Measurements from ENCODE around the gene TAS2R20.
A peak's percentile ranks its signal among the peaks of the same experiment; 100 is the strongest.

The TAS2R20 gene

DNA sequence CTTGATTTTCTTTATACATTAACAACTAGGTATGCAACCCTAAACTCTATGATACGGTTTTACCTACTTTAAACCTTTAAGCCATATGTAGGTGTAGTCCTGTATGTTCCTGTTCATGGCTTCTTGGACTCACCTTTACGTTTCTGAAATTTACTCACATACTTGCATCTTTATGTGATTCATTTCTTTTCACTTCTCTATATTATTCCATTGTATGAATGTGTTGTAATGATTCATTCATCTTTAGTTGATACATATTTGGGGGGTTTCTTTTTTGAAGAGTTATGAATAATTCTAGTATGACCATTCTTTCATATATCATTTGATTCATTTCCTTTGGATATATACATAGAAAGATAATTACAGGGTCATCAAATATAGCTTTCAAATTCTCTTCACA, 9.0 kb downstream of the TAS2R20 start:
- 100% methylated on average over 1 of the region's 2 CpGs for WGBS (ENCODE audit: insufficient coverage)
- H3K27ac ChIP-seq (ENCODE audit: insufficient read depth in 1 of 2, low read depth in 1 of 2, low read length in 2 of 2, poor library complexity in 1 of 2, severe bottlenecking in 2 of 2): no peak overlapping the region
- H3K4me3 ChIP-seq (ENCODE audit: control insufficient read depth in 1 of 7, extremely low read depth in 1 of 7, insufficient read depth in 4 of 7, low read depth in 2 of 7, low read length in 6 of 7): no peak overlapping the region
- ChIA-PET POLR2A (no interaction called here), CTCF (no interaction called here)
- peaks cover under 1 to 6% (median 3%) of the 10 kb centered on the region in 4 experiments for H3K36me3 ChIP-seq (ENCODE audit: control insufficient read depth in 4 of 4, insufficient read depth in 4 of 4, low read length in 3 of 4)
- peaks cover 0 to 5% (median 3%) of the 10 kb centered on the region in 5 experiments for H3K9me3 ChIP-seq (ENCODE audit: control extremely low read depth in 1 of 5, control insufficient read depth in 4 of 5, insufficient read depth in 2 of 5, low read depth in 1 of 5, low read length in 4 of 5)
- H3K27me3 ChIP-seq (replicated peaks in 2 of 5; ENCODE audit: control insufficient read depth in 4 of 5, insufficient read depth in 5 of 5, low read length in 4 of 5): no peaks in the 10 kb centered on the region
- H3K4me1 ChIP-seq (ENCODE audit: control extremely low read depth in 1 of 4, control insufficient read depth in 4 of 4, insufficient read depth in 4 of 4, low read length in 3 of 4): no peaks in the 10 kb centered on the region
- DNase-seq: no peak

DNA sequence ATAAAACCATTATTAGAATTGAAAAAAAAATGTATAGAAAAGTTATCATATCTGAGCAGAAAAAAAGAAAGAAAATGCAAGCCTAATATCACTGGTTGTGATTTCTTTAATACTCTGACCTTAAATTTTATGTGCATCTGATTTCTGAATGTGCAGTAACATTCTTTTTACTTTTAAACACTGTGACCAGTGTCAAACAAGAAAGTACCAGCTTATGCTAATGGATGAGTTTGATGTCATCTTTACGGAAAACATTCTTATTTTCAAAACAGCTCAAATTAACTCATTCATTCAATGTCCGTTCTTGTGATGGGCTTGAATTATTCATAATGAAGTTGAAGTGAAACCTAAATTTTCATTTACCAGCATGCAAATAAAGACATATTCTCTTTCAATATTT, 11.3 kb downstream of the TAS2R20 start, which contains the start of gene TAS2R50:
Gene TAS2R50, minus strand, starts transcription at position 101 of the 400 bp plus-strand sequence. Its CDS starts 52 bp downstream, at position 49.
- WGBS (ENCODE audit: insufficient coverage): no CpG with 5 or more reads among the region's 2 CpGs
- H3K27ac ChIP-seq (ENCODE audit: insufficient read depth in 1 of 2, low read depth in 1 of 2, low read length in 2 of 2, poor library complexity in 1 of 2, severe bottlenecking in 2 of 2): no peak within 1 kb of the TSS
- no peak within 1 kb of the TSS for H3K4me3 ChIP-seq (ENCODE audit: control insufficient read depth in 1 of 7, extremely low read depth in 1 of 7, insufficient read depth in 4 of 7, low read depth in 2 of 7, low read length in 6 of 7)
- H3K9me3 ChIP-seq (ENCODE audit: control extremely low read depth in 1 of 5, control insufficient read depth in 4 of 5, insufficient read depth in 2 of 5, low read depth in 1 of 5, low read length in 4 of 5): peaks cover 0 to 5% (median 3%) of the 10 kb centered on the region in 5 experiments
- CTCF ChIA-PET: no interaction called here
- no peaks in the 10 kb centered on the region for H3K27me3 ChIP-seq (replicated peaks in 2 of 5; ENCODE audit: control insufficient read depth in 4 of 5, insufficient read depth in 5 of 5, low read length in 4 of 5)
- DNase-seq: no peak
- peaks cover 0 to 8% (median 1%) of the 10 kb centered on the region in 4 experiments for H3K36me3 ChIP-seq (ENCODE audit: control insufficient read depth in 4 of 4, insufficient read depth in 4 of 4, low read length in 3 of 4)
- H3K4me1 ChIP-seq (ENCODE audit: control extremely low read depth in 1 of 4, control insufficient read depth in 4 of 4, insufficient read depth in 4 of 4, low read length in 3 of 4): peaks cover 0 to 3% (median 0%) of the 10 kb centered on the region in 4 experiments
- POLR2A ChIA-PET: no interaction called here

DNA sequence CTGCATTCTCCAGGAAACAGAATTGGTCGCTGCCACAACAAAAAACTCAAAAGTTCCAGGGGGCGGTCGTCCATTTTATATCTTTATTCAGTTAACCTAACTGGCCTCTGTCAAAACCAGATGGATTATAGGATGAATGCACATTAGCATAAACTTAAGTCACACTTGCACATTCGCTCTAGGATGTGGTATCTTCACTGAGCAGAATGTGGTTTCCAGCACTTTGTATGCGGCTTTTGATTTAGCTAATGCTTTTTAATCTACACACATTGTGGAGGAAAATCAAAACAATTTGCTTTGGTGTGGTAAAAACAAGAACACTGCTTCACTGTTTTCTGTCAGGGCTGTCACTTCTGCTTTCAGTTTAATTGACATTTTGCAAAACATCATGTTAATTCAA, 15.9 kb downstream of the TAS2R20 start:
- peaks cover 0 to 5% (median 1%) of the 10 kb centered on the region in 4 experiments for H3K36me3 ChIP-seq (ENCODE audit: control insufficient read depth in 4 of 4, insufficient read depth in 4 of 4, low read length in 3 of 4)
- DNase-seq: peak in 2 of 3 donors; percentile 6 to 38
- H3K9me3 ChIP-seq (ENCODE audit: control extremely low read depth in 1 of 5, control insufficient read depth in 4 of 5, insufficient read depth in 2 of 5, low read depth in 1 of 5, low read length in 4 of 5): peaks cover 0 to 3% (median 0%) of the 10 kb centered on the region in 5 experiments
- whole genome bisulfite sequencing (ENCODE audit: insufficient coverage): 100% methylated on average over 3 of the region's 5 CpGs
- H3K4me1 ChIP-seq (ENCODE audit: control extremely low read depth in 1 of 4, control insufficient read depth in 4 of 4, insufficient read depth in 4 of 4, low read length in 3 of 4): peaks cover 0 to 3% (median 0%) of the 10 kb centered on the region in 4 experiments
- H3K27ac ChIP-seq (ENCODE audit: insufficient read depth in 1 of 2, low read depth in 1 of 2, low read length in 2 of 2, poor library complexity in 1 of 2, severe bottlenecking in 2 of 2): no peak overlapping the region
- ChIA-PET CTCF (no interaction called here), POLR2A (no interaction called here)
- no peak overlapping the region for H3K4me3 ChIP-seq (ENCODE audit: control insufficient read depth in 1 of 7, extremely low read depth in 1 of 7, insufficient read depth in 4 of 7, low read depth in 2 of 7, low read length in 6 of 7)
- H3K27me3 ChIP-seq (replicated peaks in 2 of 5; ENCODE audit: control insufficient read depth in 4 of 5, insufficient read depth in 5 of 5, low read length in 4 of 5): no peaks in the 10 kb centered on the region

DNA sequence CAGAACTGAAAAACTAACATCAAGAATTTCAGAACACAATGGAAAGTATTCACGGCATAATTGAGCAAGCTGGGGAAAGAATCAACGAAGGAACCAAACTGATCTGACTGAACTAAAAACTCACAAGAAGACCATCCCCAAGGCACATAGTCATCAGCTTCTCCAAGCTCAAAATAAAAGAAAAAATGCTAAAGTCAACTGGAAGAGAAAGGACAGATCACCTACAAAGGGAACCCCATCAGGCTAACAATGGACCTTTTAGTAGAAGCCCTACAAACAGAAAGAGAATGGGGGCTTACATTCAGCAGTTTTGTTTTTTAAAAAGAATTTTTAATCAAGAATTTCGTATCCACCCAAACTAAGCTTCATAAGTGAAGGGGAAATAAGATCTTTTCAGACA, 23.1 kb downstream of the TAS2R20 start:
- Histone ChIP-seq H3K36me3 (ENCODE audit: control insufficient read depth in 4 of 4, insufficient read depth in 4 of 4, low read length in 3 of 4) (no peaks in the 10 kb centered on the region), H3K4me3 (ENCODE audit: control insufficient read depth in 1 of 7, extremely low read depth in 1 of 7, insufficient read depth in 4 of 7, low read depth in 2 of 7, low read length in 6 of 7) (no peak overlapping the region), H3K27me3 (replicated peaks in 2 of 5; ENCODE audit: control insufficient read depth in 4 of 5, insufficient read depth in 5 of 5, low read length in 4 of 5) (no peaks in the 10 kb centered on the region), H3K27ac (ENCODE audit: insufficient read depth in 1 of 2, low read depth in 1 of 2, low read length in 2 of 2, poor library complexity in 1 of 2, severe bottlenecking in 2 of 2) (no peak overlapping the region), H3K9me3 (ENCODE audit: control extremely low read depth in 1 of 5, control insufficient read depth in 4 of 5, insufficient read depth in 2 of 5, low read depth in 1 of 5, low read length in 4 of 5) (peaks cover 0 to 3% (median 0%) of the 10 kb centered on the region in 5 experiments), H3K4me1 (ENCODE audit: control extremely low read depth in 1 of 4, control insufficient read depth in 4 of 4, insufficient read depth in 4 of 4, low read length in 3 of 4) (no peaks in the 10 kb centered on the region)
- ChIA-PET CTCF (interaction anchor here (0.6 to 1.0 kb wide), 2 partner anchors 13 to 16 kb away, joined by 3 to 4 read pairs; no protein-coding TSS in a partner anchor), POLR2A (no interaction called here)
- WGBS (ENCODE audit: insufficient coverage): no CpG with 5 or more reads among the region's 3 CpGs
- no peak for DNase-seq

DNA sequence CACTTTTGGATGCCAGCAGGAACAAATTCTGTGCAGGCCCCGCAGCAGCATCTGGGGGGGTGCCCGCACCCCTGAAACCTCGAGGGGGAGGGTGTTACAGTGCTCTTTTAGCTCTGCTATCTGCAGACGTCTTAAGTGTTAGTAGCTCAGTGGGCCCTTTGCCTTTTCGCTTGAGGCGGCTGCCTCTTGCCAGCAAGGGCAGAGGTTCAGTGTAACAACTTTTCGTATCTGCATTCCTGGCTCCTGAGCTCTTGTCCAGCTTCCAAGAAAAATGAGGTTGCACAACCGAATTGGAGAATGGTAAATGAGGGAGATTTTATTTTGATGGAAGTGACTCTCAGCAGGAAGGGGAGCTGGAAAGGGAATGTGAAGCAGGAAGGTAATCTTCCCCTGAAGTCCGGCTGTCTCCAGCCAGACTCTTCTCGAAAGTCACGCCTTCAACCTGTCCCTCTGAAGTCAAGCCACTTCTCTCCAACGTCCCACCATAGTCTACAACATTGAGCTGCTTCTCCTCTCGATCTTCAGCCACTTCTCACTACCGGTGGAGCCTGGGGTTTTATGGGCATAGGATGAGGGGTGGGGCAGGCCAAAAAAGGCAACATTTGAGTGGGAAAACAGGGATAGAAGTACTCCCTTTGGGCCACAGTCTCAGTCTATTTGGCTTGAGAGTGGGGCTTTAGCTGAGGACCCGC, 29.2 kb downstream of the TAS2R20 start:
- Histone ChIP-seq H3K4me3 (ENCODE audit: control insufficient read depth in 1 of 7, extremely low read depth in 1 of 7, insufficient read depth in 4 of 7, low read depth in 2 of 7, low read length in 6 of 7) (no peak overlapping the region), H3K4me1 (ENCODE audit: control extremely low read depth in 1 of 4, control insufficient read depth in 4 of 4, insufficient read depth in 4 of 4, low read length in 3 of 4) (no peaks in the 10 kb centered on the region), H3K9me3 (ENCODE audit: control extremely low read depth in 1 of 5, control insufficient read depth in 4 of 5, insufficient read depth in 2 of 5, low read depth in 1 of 5, low read length in 4 of 5) (no peaks in the 10 kb centered on the region), H3K27me3 (replicated peaks in 2 of 5; ENCODE audit: control insufficient read depth in 4 of 5, insufficient read depth in 5 of 5, low read length in 4 of 5) (no peaks in the 10 kb centered on the region), H3K27ac (ENCODE audit: insufficient read depth in 1 of 2, low read depth in 1 of 2, low read length in 2 of 2, poor library complexity in 1 of 2, severe bottlenecking in 2 of 2) (no peak overlapping the region), H3K36me3 (ENCODE audit: control insufficient read depth in 4 of 4, insufficient read depth in 4 of 4, low read length in 3 of 4) (peaks cover 0 to 2% (median 0%) of the 10 kb centered on the region in 4 experiments)
- no peak for DNase-seq
- WGBS (ENCODE audit: insufficient coverage): 95% methylated on average over 14 of the region's 15 CpGs
- POLR2A ChIA-PET: no interaction called here
- CTCF ChIA-PET: no interaction called here

DNA sequence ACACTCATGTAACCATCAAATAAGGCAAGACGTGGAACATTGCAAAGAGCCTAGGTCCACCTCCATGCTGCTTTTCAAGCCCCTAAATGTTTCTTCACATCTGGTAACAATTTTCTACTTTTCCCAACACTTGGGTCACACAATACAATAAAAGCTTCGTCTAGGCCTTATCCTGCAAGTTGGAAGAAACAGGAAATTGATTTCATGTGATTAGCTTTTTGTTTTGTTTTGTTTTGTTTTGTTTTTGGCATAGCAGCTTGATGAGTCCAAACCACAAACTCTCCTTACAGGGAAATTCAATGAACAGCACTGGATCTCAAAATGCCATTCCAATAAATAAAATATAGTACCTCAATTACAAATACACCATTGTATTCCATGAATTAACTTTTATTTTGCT, 30.7 kb downstream of the TAS2R20 start:
- H3K27ac ChIP-seq (ENCODE audit: insufficient read depth in 1 of 2, low read depth in 1 of 2, low read length in 2 of 2, poor library complexity in 1 of 2, severe bottlenecking in 2 of 2): no peak overlapping the region
- ChIA-PET CTCF (no interaction called here), POLR2A (no interaction called here)
- no peaks in the 10 kb centered on the region for H3K9me3 ChIP-seq (ENCODE audit: control extremely low read depth in 1 of 5, control insufficient read depth in 4 of 5, insufficient read depth in 2 of 5, low read depth in 1 of 5, low read length in 4 of 5)
- H3K4me1 ChIP-seq (ENCODE audit: control extremely low read depth in 1 of 4, control insufficient read depth in 4 of 4, insufficient read depth in 4 of 4, low read length in 3 of 4): no peaks in the 10 kb centered on the region
- H3K36me3 ChIP-seq (ENCODE audit: control insufficient read depth in 4 of 4, insufficient read depth in 4 of 4, low read length in 3 of 4): peaks cover 0 to 2% (median 0%) of the 10 kb centered on the region in 4 experiments
- 100% methylated on average over 1 of the region's 2 CpGs for WGBS (ENCODE audit: insufficient coverage)
- no peaks in the 10 kb centered on the region for H3K27me3 ChIP-seq (replicated peaks in 2 of 5; ENCODE audit: control insufficient read depth in 4 of 5, insufficient read depth in 5 of 5, low read length in 4 of 5)
- no peak for DNase-seq
- H3K4me3 ChIP-seq (ENCODE audit: control insufficient read depth in 1 of 7, extremely low read depth in 1 of 7, insufficient read depth in 4 of 7, low read depth in 2 of 7, low read length in 6 of 7): no peak overlapping the region

DNA sequence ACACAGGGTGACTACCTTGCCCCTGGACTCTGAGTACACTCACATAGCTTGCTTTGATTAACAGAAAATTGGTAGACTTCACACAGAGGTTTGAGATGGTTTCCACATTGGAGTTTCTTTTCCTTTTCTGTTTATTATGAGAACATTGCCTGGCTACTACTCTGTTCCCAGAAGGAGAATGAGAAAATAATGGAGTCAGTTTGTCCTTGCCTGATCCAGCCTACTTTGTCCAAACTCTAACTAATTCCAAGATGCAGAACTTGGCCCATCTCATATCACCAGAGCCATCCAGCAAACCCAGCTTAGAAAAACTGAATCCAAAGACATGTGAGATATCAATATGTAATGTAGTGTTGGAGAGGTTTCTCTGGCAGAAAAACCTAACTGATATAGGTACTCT, 31.8 kb downstream of the TAS2R20 start:
- ChIA-PET POLR2A (no interaction called here), CTCF (no interaction called here)

More for the DNA sequence above, 31.8 kb downstream of the TAS2R20 start:
- Histone ChIP-seq H3K9me3 (ENCODE audit: control extremely low read depth in 1 of 5, control insufficient read depth in 4 of 5, insufficient read depth in 2 of 5, low read depth in 1 of 5, low read length in 4 of 5) (no peaks in the 10 kb centered on the region), H3K27ac (ENCODE audit: insufficient read depth in 1 of 2, low read depth in 1 of 2, low read length in 2 of 2, poor library complexity in 1 of 2, severe bottlenecking in 2 of 2) (no peak overlapping the region), H3K36me3 (ENCODE audit: control insufficient read depth in 4 of 4, insufficient read depth in 4 of 4, low read length in 3 of 4) (peaks cover 0 to 2% (median 0%) of the 10 kb centered on the region in 4 experiments), H3K4me1 (ENCODE audit: control extremely low read depth in 1 of 4, control insufficient read depth in 4 of 4, insufficient read depth in 4 of 4, low read length in 3 of 4) (no peaks in the 10 kb centered on the region), H3K27me3 (replicated peaks in 2 of 5; ENCODE audit: control insufficient read depth in 4 of 5, insufficient read depth in 5 of 5, low read length in 4 of 5) (no peaks in the 10 kb centered on the region), H3K4me3 (ENCODE audit: control insufficient read depth in 1 of 7, extremely low read depth in 1 of 7, insufficient read depth in 4 of 7, low read depth in 2 of 7, low read length in 6 of 7) (no peak overlapping the region)
- no peak for DNase-seq
